Esophagus muscularis mucosa (tissue), 4 donors: ENCODE measurements around the gene HDGFL2.

Experiments used
- CTCF ChIP-seq, 3 experiments: fragments of 200-600 bp in 2 of 3; fragments of 450-650 bp in 1 of 3; sonication (generic) in 2 of 3; IDR thresholded peaks; one replicate each; pipeline ENCODE4 v1.5.1; 2017 to 2019; ENCODE audit warnings: antibody characterized with exemption in 3 of 3, mild to moderate bottlenecking in 2 of 3, moderate library complexity in 1 of 3
- EP300 ChIP-seq: sonication (generic); formaldehyde crosslinking; IDR thresholded peaks from one replicate; pipeline ENCODE4 v1.6.1; 2017; ENCODE audit warnings: antibody characterized with exemption
- POLR2A ChIP-seq: fragments of 450-650 bp; IDR thresholded peaks from one replicate; pipeline ENCODE4 v1.6.1; 2017; ENCODE audit warnings: antibody characterized with exemption, moderate library complexity, mild to moderate bottlenecking, low read depth
- POLR2AphosphoS5 ChIP-seq, 2 donors: sonication (generic); formaldehyde crosslinking; IDR thresholded peaks; one replicate each; pipeline ENCODE4 v1.6.1; 2017; ENCODE audit warnings: antibody characterized with exemption in 2 of 2

- TF ChIP-seq EP300 (no peak), CTCF (IDR thresholded peaks at IDR 0.05) (no peak), POLR2AphosphoS5 (IDR thresholded peaks at IDR 0.05) (no peak), POLR2A (no peak)
Measured at GRCh38 chr19:4477034-4477801, 5.1 kb downstream of the HDGFL2 start.
